ENCODE data around the gene MARCKSL1.

DNA sequence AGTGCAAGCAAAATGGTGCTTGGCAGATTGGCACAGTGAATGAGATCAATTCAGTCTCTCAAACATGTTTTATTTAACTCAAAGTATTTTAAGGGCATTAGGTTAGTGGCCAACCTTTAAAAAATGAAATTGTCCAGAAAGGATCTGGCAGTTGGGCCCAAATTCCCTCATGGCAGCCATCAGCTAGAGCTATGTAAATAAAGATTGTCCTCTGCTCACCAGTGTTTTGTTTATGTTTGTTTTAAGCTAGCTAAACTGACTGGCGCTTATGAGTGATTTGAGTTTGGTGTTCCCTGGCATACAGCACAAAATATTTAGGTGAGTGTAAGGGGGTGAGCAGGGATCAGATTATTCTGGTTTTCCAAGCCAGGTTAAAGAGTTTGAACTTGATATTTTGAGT, 26.1 kb downstream of the MARCKSL1 start:
- TF ChIP-seq POLR2AphosphoS5 (IDR thresholded peaks at IDR 0.05; ENCODE audit: borderline replicate concordance, low read depth, low read length) (no peak), EZH2 (IDR thresholded peaks at IDR 0.05) (no peak)

Measured in SK-N-MC (cell line).